K562 (cell line): ENCODE measurements around the gene GPR32. TPM values are rescaled to one million over a fixed set of nuclear protein-coding genes. Genes with fewer than 3 reads are reported as not detected.

ENCODE experiments used
- ATAC-seq: fragments of 200-7000 bp; cut with Tn5 transposase; 3 replicates; pipeline ENCODE4 v1.9.1; 2020; ENCODE audit warnings: moderate library complexity
- BruUV-seq: library from RNA; stranded (reverse); fragments of 400-500 nt; replicated peaks from 2 replicates; lab custom pipeline; 2021; lab: Mats Ljungman, UMichigan
- CTCF ChIA-PET: fragments of 300-600 bp; formaldehyde crosslinking; extraction: SDS; loops from one replicate; lab custom pipeline; 2021; ENCODE audit warnings: low intra/inter-chr PET ratio; lab: Yijun Ruan, JAX
- POLR2A ChIA-PET: fragments of 300-600, 350-650 bp; sonication (Branson Sonifier 250); formaldehyde crosslinking; extraction: SDS; loops from one replicate; lab custom pipeline; 2021; ENCODE audit warnings: antibody characterized with exemption, inconsistent platforms; lab: Yijun Ruan, JAX
- DNase-seq, 4 experiments: peaks; one replicate each; pipeline versions ENCODE4 v3.0.0 to v3.0.0-alpha.2; 2011 to 2018; ENCODE audit warnings: low spot score in 3 of 4, mixed read lengths in 3 of 4; ENCODE audit errors: extremely low read depth in 1 of 4
- FAIRE-seq: peaks from 2 replicates; lab custom pipeline; 2011; peaks lifted over from hg19 to GRCh38; lab: Jason Lieb, UNC
- H2AFZ ChIP-seq: 2 replicates; pipeline ENCODE4 v1.6.0; 2011; ENCODE audit warnings: low read depth, low read length, control low read depth, inconsistent platforms
- H3K27ac ChIP-seq: fragments of 200-600 bp; 3 replicates; pipeline ENCODE4 v1.8.0; 2011; ENCODE audit warnings: low read depth, mild to moderate bottlenecking, control low read depth, inconsistent platforms, low read length, moderate library complexity, mixed read lengths; ENCODE audit errors: extremely low read depth
- H3K27me3 ChIP-seq, 2 experiments: fragments of 300-600 bp in 1 of 2; 2 replicates in 1 of 2; 3 replicates in 1 of 2; pipeline versions ENCODE4 v1.6.0 to v1.8.0; 2011; ENCODE audit warnings: inconsistent platforms in 2 of 2, low read length in 2 of 2, mild to moderate bottlenecking in 1 of 2, mixed read lengths in 1 of 2, moderate library complexity in 1 of 2; ENCODE audit not compliant: control insufficient read depth in 2 of 2, insufficient read depth in 2 of 2
- H3K36me3 ChIP-seq: fragments of 300-600 bp; 3 replicates; pipeline ENCODE4 v1.8.0; 2011; ENCODE audit warnings: mild to moderate bottlenecking, low read length, inconsistent platforms; ENCODE audit not compliant: control insufficient read depth, insufficient read depth
- H3K4me1 ChIP-seq, 2 experiments: fragments of 200-600 bp in 1 of 2; replicated peaks in 1 of 2; 2 replicates in 1 of 2; 3 replicates in 1 of 2; pipeline versions ENCODE4 v1.5.1 to v1.8.0; 2011; ENCODE audit warnings: inconsistent platforms in 2 of 2, low read length in 2 of 2, mild to moderate bottlenecking in 1 of 2, mixed read lengths in 1 of 2, moderate library complexity in 1 of 2; ENCODE audit not compliant: control insufficient read depth in 2 of 2, insufficient read depth in 2 of 2
- H3K4me2 ChIP-seq: 2 replicates; pipeline ENCODE4 v1.6.1; 2011; ENCODE audit warnings: low read length, control low read depth, inconsistent platforms, mixed read lengths; ENCODE audit not compliant: insufficient read depth
- H3K4me3 ChIP-seq: fragments of 200-600 bp; sonication (generic), shearing (Covaris generic); 2 replicates; pipeline ENCODE4 v1.5.1; 2016; ENCODE audit warnings: control low read depth, inconsistent platforms
- H3K79me2 ChIP-seq: fragments of 200-600 bp; 3 replicates; pipeline ENCODE4 v1.8.0; 2011; ENCODE audit warnings: low read length, inconsistent platforms; ENCODE audit not compliant: control insufficient read depth, insufficient read depth
- H3K9ac ChIP-seq, 2 experiments: 2 replicates each; pipeline versions ENCODE4 v1.6.0 to v1.6.1; 2011; ENCODE audit warnings: low read depth in 2 of 2, low read length in 2 of 2, control low read depth in 1 of 2, inconsistent platforms in 1 of 2, mild to moderate bottlenecking in 1 of 2, mixed read lengths in 1 of 2; ENCODE audit not compliant: insufficient read depth in 1 of 2
- H3K9me1 ChIP-seq: one replicate; pipeline ENCODE4 v1.6.0; 2011; ENCODE audit warnings: inconsistent platforms, mild to moderate bottlenecking, low read length, moderate library complexity; ENCODE audit not compliant: control insufficient read depth, insufficient read depth
- H3K9me3 ChIP-seq: replicated peaks from 2 replicates; pipeline ENCODE4 v1.5.1; 2011; ENCODE audit warnings: low read depth, low read length, inconsistent platforms; ENCODE audit not compliant: control insufficient read depth, insufficient read depth
- H4K20me1 ChIP-seq: replicated peaks from 2 replicates; pipeline ENCODE4 v1.6.1; 2011; ENCODE audit warnings: low read length, inconsistent platforms, mixed read lengths; ENCODE audit not compliant: control insufficient read depth, insufficient read depth
- HSF4 ChIP-seq: fragments of 250-450 bp; sonication (Bioruptor Pico); IDR thresholded peaks from 2 replicates; pipeline ENCODE4 v2.1.2; 2022; ENCODE audit warnings: mild to moderate bottlenecking, moderate library complexity, borderline replicate concordance
- MEIS2 ChIP-seq: fragments of 450-650 bp; IDR thresholded peaks from 2 replicates; pipeline ENCODE4 v1.6.1; 2014; ENCODE audit warnings: mild to moderate bottlenecking; ENCODE audit not compliant: partially characterized antibody
- MXI1 ChIP-seq: IDR thresholded peaks from 2 replicates; pipeline ENCODE4 v1.6.1; 2011; ENCODE audit warnings: low read depth, mild to moderate bottlenecking, improper control_type of control experiment, low read length
- MYBL2 ChIP-seq, 2 experiments: fragments of 450-650 bp in 1 of 2; sonication (generic) in 1 of 2; formaldehyde crosslinking in 1 of 2; IDR thresholded peaks; 2 replicates each; pipeline versions ENCODE4 v1.6.1 to v1.8.1; 2017 to 2022; ENCODE audit warnings: borderline replicate concordance in 1 of 2, inconsistent platforms in 1 of 2, low read depth in 1 of 2, mild to moderate bottlenecking in 1 of 2, missing genetic modification reagents in 1 of 2, moderate library complexity in 1 of 2
- NR2C2 ChIP-seq, 2 experiments: fragments of 200-800 bp in 1 of 2; sonication (Bioruptor generic) in 1 of 2; sonication (generic) in 1 of 2; formaldehyde crosslinking in 1 of 2; IDR thresholded peaks; 2 replicates each; pipeline versions ENCODE4 v1.6.1 to v1.8.0; 2016 to 2022; ENCODE audit warnings: mild to moderate bottlenecking in 1 of 2, missing compliant biosample characterization in 1 of 2, missing genetic modification characterization in 1 of 2, missing genetic modification reagents in 1 of 2
- PKNOX1 ChIP-seq: fragments of 450-650 bp; IDR thresholded peaks from 2 replicates; pipeline ENCODE4 v1.6.1; 2016
- REST ChIP-seq, 2 experiments: fragments of 450-650 bp; formaldehyde crosslinking in 1 of 2; IDR thresholded peaks; 2 replicates each; pipeline versions ENCODE4 v1.4.0 to v1.6.1; 2014 to 2020; ENCODE audit warnings: mild to moderate bottlenecking in 2 of 2, borderline replicate concordance in 1 of 2, low read depth in 1 of 2
- ZNF217 ChIP-seq: sonication (generic); formaldehyde crosslinking; IDR thresholded peaks from 2 replicates; pipeline ENCODE4 v1.8.0; 2022; ENCODE audit warnings: mild to moderate bottlenecking, missing genetic modification reagents
- WGBS: fragments of 100-300 bp; shearing (Covaris generic); methylation state at CpG from one replicate; pipeline ENCODE4 v1.1.6; 2016; ENCODE audit warnings: low coverage, mixed read lengths; ENCODE audit not compliant: insufficient coverage; ENCODE audit errors: missing lambda C conversion rate; 5-methylcytosine and 5-hydroxymethylcytosine counted together
- in situ Hi-C: fragments of 300-500 bp; cut with MboI; formaldehyde crosslinking; loops from 4 replicates; pipeline ENCODE4 v1.15.0; 2018; ENCODE audit warnings: inconsistent platforms, mixed read lengths
- intact Hi-C: fragments of 100-400 bp; cut with micrococcal nuclease; formaldehyde crosslinking; loops from 2 replicates; pipeline ENCODE4 v1.14.2; 2022
- polyA plus RNA-seq, 8 experiments: library from polyadenylated mRNA; depleted of rRNA in 4 of 8; stranded (reverse) in 5 of 8; unstranded in 3 of 8; fragments of >200 nt; fragmentation: Nextera tagmentation in 2 of 8; fragmentation: Illumina TruSeq in 1 of 8; extraction: Ambion mirVana in 2 of 8; extraction: Trizol in 1 of 8; gene quantifications; 2 replicates each; pipeline versions ENCODE4 v1.2.1 to v1.2.3, GENCODE V29; 2011 to 2014; ENCODE audit warnings: inconsistent platforms in 1 of 8, missing spikeins in 1 of 8
- total RNA-seq, 7 experiments: library from RNA; depleted of rRNA in 6 of 7; stranded (reverse); fragments of >200 nt in 6 of 7; fragmentation: Illumina TruSeq in 2 of 7; extraction: Trizol in 2 of 7; gene quantifications; 2 replicates each; pipeline versions ENCODE4 v1.2.1 to v1.2.3, GENCODE V29; 2011 to 2021; ENCODE audit warnings: low replicate concordance in 1 of 7

GPR32 gene
- total and polyA plus RNA-seq, 9 of the 15 experiments (the other 6 are each of a cell fraction or from before 2014, with no cell fraction given): not detected

GRCh38 chr19:50739132-50739913 is 30.9 kb upstream of the GPR32 start (continued):
- TF ChIP-seq NR2C2 (CRISPR knock-in tag; IDR thresholded peaks at IDR 0.05) (no peak), NR2C2 (tag; IDR thresholded peaks at IDR 0.05) (no peak), HSF4 (CRISPR knock-in tag) (no peak)

GRCh38 chr19:50739914-50740426 is 30.3 kb upstream of the GPR32 start:
- in situ Hi-C loops: no loop called here
- Histone ChIP-seq H2AFZ (peak overlapping the region; percentile 84), H3K4me3 (no peak overlapping the region), H3K4me2 (peak overlapping the region; percentile 57), H3K36me3 (no peaks in the 10 kb centered on the region), H3K4me1 (peaks cover 55 to 59% of the 10 kb centered on the region in 2 experiments), H3K9me3 (no peaks in the 10 kb centered on the region), H4K20me1 (no peaks in the 10 kb centered on the region), H3K27ac (peak overlapping the region; percentile 49), H3K9me1 (no peaks in the 10 kb centered on the region), H3K9ac (peak overlapping the region in 1 of 2 experiments; percentile 36; a peak in 2 of 4 replicates), H3K79me2 (no peaks in the 10 kb centered on the region), H3K27me3 (no peaks in the 10 kb centered on the region)
- no TSS peak for BruUV-seq
- intact Hi-C loops: no loop called here
- DNase-seq (peak in 2 of 4 experiments; percentile 62 to 82), ATAC-seq (peak; percentile 40), FAIRE-seq (peak; percentile 83)
- CTCF ChIA-PET: no interaction called here
- 16% methylated on average over 11 of the region's 11 CpGs for WGBS
- POLR2A ChIA-PET: interaction anchor here (0.7 to 1.5 kb wide), 3 partner anchors 10 to 12 kb away, joined by 4 to 7 read pairs (median 5); no protein-coding TSS in a partner anchor
- TF ChIP-seq MXI1 (peak; percentile 67; the same call in 1 of the 2 replicates), MYBL2 (IDR thresholded peaks at IDR 0.05; ENCODE audit: low read depth) (0 out of 2 replicates have a peak, but pooled peaks have one; percentile 14), MYBL2 (CRISPR knock-in tag; IDR thresholded peaks at IDR 0.05; ENCODE audit: borderline replicate concordance) (no peak), REST (IDR thresholded peaks at IDR 0.05; ENCODE audit: borderline replicate concordance) (peak; percentile 21; the same call in 1 of the 2 replicates), REST (CRISPR knock-in tag; IDR thresholded peaks at IDR 0.05; ENCODE audit: low read depth) (no peak), ZNF217 (CRISPR knock-in tag) (no peak), PKNOX1 (peak; percentile 97), MEIS2 (peak; percentile 39)
